HG02840 (cell line): ENCODE data around the gene DPYD.
"Not testable (repeated sequence)": the region's sequence is repeated elsewhere in the genome, so short reads cannot be mapped to it uniquely, and the experiment has no call there.

Experiments
- ATAC-seq: cut with Tn5 transposase; IDR thresholded peaks from one replicate; pipeline ENCODE4 v1.9.1; 2021; ENCODE audit warnings: mild to moderate bottlenecking, moderate library complexity, moderate number of reproducible peaks; ENCODE audit not compliant: unreplicated experiment, low FRiP score

The DPYD gene

DNA sequence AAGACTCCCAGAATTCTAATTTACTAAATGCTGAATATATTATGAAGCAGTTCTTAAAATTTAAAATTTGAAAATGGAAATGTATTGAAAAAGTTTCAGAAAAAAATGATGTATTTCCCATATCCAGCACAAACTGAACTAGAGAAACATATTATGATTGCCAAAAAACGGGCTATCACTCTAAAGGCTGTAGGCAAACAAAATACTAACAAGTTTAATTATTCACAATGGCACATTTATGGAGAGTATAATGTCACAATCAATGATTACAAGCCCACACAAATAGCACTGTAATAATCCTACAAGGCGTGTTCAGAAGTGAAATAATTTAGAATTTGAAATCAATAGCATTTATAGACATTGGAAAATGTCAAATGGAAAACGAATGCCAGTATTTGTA lies 667.9 kb downstream of the DPYD start:
- ATAC-seq, result no peak

DNA sequence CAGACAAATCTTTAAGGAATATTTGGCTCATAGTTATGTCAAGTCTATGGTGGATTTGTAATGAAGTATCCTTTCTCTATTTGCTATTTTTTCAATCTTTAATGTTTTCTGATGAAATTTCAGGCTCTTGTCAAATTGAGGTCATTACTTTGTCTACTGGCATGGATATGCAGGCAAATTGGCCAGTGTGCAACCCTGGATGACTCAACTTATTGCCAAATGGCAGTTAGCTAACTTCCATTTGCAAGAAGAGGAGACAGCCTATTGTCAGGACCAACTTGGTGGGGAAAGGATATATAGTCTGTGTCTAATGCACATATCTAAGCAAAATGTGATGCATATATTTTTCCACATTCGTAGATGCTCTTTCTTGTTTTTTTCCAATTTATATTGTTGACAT lies 668.8 kb downstream of the DPYD start:
- ATAC-seq, result no peak

DNA sequence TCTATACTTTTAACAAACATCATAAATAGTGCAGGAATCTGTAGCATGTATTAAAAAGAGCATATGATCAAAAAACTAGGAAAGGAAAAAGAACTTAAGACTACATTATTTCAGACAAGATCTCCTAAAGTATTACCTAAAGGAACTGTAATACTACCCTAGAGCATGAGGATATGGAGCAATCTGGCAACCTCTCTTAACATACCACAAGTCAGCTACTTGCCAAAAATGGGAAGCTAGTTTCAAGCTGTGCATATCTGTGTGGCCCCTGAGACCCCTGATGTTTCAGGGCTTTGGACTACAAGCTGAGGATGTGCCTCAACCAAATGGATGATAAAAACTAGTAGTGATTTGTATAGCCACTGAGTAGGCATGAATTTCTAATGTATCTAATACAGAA lies 673.6 kb downstream of the DPYD start:
- ATAC-seq, result no peak

DNA sequence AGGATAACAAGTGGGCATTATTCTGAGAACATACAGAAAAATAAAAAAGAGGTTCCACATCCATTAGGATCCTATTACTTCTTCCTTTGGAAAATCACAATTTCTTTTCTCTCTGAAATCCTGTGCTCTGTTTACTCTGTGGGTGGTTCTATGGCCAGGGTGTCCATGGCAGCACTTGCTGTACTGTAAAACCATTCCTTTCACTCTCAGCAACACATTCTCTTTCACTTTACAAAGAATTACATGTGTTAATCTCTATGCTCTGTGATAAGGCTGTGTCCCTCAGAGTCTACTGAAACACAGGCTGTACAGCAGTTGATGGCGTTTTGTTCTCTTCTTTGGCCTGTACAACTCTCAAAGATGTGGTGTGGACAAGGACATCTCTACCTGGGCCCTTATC lies 675.2 kb downstream of the DPYD start:
- ATAC-seq, result no peak

DNA sequence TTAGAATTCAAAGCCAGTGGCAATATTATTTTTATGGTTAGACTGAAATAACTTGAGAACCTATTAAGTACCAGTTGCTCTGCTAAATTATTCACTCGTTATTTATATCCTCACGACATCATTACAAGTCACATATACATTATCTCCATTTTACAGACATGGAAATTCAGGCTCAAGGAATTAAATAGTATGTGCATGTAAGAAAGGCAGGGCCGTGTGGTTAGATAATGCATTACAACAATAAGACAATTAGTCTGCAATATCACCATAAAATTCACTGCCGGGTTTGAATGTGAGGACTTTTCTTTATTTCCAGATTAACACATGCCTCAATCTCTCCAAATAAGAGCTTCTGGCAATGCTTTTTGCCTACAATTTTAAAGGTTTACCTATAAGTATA lies 675.8 kb downstream of the DPYD start:
- no peak for ATAC-seq

DNA sequence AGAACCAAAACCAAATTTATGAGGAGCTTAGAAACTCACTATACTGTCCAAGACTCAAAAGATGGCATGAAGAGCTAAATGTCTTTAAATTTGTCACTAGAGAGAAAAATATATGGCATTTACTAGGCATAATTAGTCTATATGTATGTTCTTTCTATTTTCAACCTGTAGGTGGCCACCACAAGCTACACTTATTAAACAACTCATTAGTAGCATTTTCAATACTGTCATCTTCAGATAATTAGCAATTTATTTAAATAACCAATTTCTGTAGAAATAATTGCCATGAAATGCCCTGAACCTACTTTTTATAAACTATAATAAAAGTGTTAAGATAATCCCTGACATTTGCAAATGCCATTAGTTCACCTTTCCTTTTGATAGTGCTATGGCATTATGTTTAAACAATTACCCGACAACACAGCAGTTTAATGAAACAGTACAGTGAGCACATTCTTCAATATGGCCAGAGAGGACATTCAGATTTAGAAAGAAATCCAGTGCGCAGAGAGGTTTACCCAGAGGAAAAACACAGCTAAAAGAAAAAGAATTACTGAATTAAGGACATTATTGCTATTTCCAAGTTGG lies 676.8 kb downstream of the DPYD start:
- no peak for ATAC-seq

DNA sequence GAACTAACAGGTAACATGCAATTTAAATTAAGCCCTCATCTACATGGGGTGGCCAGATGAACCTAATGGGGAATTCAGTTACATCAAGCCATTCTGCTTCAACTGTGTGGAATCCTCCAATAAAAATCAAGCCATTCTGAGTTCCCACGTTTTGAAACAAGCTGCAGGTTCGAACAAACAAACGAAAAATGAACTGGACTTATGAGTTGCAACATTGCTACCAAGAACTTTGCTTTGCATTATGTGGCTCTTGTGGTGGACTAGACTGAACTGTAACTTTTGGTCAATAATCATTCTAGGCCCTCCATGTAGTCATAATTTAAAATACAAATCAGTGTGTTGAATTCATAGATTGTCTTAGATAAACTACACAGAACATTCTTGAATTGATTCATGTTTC lies 682.0 kb downstream of the DPYD start:
- no peak for ATAC-seq

DNA sequence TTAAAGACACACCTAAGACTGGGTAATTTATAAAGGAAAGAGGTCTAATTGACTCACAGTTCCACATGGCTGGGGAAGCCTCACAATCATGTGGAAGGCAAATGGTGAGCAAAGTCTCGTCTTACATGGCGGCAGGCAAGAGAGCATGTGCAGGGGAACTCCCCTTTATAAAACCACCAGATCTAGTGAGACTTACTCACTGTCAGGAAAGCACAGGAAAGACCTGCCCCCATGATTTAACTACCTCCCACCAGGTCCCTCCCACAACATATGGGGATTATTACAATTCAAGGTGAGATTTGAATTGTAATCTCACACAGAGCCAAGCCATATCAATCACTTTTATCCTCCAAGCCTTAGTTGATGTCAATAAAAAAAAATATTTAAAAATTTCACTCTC lies 689.5 kb downstream of the DPYD start:
- ATAC-seq, result not testable (repeated sequence)

DNA sequence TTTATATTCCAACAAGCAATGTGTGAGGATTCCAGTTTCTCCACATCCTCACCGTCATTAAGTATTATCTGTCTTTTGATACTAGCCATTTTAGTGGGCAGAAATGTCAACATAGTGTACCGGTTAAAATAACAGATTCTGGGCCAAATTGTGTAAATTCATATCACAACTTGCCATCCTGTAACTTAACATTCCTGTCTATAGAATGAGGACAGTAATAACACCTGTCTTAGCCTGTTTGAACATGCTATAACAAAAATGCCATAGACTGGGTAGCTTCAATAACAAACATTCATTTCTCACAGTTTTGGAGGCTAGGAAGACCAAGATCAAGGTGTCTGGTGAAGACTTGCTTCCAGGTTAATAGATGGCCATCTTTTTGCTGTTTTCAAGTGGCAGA lies 708.2 kb downstream of the DPYD start:
- no peak for ATAC-seq

DNA sequence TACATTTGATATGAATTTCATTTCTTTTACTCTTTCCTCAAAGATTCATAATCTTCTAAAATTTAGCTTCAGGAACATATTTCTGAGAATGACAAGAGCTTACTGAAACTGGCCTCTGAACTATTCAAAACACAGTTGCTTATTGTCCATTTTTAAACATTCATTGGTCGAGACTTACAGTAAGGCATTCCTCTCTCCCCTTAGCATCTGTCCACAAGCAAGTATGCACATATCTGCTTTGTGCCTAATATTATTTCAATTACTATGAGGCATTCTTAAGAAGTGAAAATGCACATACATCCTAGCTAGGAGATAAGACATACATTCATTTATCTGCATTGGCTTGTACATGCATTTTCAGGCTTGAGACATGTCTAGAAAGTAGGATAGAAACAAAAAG lies 710.5 kb downstream of the DPYD start:
- no peak for ATAC-seq

DNA sequence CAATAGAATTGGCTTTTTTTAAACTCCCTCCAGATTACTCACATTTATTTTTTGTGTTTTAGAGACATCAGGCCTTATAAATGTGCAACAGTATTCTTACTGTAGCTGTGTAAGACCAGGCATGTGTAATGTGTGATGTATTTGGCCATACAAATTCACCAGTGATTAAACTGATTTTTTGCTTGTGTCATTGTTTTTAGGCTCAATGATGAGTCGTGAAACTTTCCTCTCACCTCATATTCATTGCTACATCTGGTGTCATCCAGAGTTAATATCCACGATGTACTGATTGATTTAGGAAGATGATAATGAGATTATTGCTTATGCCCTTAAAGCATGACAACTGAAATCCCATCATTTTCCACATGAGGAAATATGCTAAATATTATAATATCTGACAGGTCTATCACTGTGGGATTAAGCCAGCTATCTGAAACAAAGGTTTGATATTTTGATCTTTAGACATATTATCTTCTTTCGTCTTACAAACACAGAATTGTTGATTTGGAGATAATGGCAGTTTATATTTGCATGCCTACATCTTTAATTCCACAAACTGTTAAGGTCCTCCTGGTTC lies 711.4 kb downstream of the DPYD start:
- no peak for ATAC-seq

DNA sequence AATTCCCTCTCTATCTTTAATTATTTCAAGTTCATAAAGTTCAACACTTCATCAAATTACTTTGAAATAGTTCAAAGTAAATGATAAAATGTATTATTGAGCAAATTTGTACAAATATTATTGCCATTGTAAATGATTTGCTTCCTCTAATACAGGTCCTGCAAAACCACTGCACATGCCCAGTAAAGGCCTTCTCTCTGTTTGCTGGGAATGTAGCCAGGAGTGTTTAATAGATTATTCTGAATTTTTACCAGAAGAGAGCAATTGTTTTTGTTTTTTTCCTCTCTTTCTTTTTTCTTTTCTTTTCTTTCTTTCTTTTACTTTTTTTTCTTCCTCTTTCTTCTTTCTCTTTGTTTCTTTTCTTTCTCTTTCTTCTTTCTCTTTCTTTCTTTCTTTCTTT lies 713.0 kb downstream of the DPYD start:
- ATAC-seq, result no peak

DNA sequence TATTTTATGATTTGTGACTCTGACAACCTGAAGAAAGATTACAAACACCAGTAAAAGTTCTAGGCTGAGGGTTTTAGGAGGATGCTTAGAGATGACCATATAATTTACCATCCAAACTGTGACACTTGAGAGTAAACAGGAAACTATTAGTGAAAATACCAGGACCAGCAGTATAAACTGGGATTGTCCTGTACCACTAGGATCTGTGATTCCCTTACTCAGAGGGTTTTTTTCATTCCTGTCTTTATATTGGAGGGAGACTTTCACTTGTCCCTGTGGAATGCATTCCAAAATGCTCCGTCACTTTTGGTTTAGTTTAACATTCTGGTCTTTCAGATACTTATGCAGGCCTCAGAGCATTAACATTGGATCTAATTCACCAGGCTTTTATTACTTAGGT lies 716.4 kb downstream of the DPYD start:
- ATAC-seq, result no peak

DNA sequence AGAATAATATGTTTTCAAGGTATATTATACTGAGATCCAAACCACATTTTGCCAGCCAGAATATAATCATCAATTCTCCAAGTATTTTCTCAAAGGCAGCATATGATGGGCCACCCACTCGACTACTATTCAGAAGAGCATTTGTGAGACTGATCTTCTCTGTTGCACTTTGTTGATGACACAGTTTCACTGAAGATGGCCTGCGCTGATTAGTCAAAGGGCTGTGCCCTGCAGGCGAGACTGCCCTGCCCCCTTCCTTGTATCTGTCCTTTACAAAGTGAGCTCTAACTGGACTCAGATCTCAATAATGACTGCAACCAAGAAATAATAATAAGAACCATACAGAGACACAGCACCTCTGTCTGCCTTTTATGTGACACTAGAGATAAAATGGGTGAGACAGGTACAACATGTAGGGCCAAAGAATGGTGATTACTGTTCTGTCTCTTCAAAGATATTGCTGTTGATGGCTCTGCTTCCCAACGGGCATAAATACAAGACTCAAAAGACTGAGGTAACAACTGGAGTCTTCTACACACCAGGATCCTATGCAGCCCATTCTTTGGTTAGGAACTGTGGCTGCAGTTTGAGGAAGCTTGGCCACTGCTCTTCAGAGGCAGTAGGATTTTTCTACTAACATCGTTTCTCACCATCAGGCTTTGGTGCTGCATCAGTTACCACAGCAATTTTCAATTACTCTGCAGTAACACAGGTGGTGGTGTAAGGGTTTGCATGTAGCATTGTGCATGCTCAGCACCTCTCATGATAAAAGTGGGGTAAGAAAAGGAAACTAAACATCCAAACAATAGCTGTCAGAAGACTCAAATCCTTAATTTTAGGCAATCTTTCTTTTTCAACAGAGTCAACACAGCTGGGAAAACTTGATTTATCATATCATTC lies 718.1 kb downstream of the DPYD start:
- no peak for ATAC-seq

DNA sequence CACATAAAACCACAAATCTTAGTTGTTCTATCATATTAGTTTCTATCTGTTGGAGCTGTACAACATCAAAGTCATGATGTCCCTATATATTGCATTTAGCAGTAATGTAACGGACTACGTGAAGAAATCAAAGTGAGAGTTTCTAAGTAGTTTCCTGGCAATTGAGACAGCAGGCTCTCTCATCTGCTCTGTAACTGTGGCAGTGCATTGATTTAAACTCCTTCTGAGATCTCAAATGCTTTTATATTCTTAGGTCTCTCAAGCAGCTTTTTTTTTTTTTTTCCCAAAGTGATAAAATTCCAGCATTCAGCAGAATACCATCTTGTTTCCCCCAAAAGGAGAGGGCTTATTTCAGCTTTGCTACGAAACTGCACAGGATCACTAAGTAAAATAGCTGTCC lies 719.2 kb downstream of the DPYD start:
- no peak for ATAC-seq

DNA sequence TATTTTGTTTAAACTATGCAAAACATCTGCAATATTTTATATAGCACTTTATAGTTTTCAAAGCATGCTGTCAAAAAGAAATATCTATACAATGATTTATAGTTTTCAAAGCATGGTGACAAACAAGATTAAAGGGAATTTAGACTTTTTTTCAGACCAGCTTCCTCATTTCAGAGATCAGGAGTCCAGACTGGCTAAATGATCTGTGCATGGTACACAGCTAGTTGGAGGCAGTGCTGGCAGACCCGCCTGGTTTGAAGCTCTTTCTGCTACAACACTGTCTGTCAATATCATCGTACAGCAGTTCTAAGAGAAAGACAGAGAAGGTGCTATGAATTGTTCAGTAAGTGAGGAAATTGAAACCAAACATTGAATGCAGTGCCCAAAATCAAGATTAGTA lies 720.2 kb downstream of the DPYD start:
- ATAC-seq, result no peak

DNA sequence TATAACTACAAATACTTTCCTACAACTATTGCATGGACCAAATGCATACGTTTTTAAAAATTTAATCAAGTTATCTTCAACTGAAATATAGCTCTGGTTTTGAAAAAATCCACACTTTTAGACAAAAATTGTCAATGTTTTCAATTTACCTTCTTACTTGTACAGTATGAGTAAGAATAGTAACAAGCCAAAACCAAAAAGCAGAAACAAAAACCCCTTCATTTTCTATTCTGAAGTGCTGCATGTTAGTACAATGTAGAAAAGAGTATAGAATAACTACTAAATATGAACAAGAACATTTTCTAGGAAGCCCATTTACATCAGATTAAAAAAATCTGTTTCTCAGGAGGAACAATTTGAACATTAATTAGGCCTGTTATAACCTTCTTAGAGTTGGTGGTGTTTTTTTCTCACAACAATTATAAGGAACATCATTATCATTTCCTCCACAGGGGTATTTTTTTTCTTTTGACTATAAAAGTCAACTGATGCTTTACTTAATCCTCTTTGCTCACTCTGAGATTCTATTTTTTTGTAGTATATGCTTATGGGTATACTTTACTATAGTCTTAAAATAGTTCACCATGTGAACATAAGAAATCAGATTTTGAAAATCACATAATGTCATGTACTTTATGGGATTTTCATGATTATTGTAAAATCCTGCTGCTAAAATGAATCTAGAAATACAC lies 723.9 kb downstream of the DPYD start:
- no peak for ATAC-seq

DNA sequence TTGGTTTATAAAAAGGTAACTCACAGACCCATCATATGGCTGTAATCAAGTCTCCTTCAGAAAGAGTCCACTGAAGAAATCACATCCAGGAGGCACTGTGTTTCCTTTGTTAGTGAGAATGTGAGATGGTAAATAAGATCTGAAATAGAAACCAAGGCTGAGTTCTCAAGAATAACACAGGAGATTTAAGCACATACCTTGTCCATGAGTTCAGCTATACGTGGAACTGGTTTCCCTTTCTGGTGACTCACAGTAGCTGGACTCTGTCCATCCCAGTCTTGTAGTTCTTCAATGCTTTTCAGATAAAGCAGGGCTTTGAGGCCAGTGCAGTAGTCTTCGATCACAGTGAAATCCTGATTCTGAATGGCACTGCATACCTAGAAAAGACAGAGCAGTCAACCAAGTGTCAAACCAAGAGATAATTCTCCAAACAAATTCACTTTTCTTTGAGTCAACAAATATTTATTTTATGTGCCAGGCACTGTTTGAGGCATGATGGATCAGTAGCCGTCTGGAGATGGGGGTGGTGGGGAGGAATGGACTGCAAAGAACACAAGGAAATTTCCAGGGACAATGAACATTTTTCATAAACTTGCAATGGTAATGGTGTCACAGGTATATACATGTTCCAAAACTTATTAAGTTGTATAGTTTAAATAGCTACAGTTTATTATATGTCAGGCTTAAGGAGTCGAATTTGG lies 727.8 kb downstream of the DPYD start:
- ATAC-seq, result no peak

DNA sequence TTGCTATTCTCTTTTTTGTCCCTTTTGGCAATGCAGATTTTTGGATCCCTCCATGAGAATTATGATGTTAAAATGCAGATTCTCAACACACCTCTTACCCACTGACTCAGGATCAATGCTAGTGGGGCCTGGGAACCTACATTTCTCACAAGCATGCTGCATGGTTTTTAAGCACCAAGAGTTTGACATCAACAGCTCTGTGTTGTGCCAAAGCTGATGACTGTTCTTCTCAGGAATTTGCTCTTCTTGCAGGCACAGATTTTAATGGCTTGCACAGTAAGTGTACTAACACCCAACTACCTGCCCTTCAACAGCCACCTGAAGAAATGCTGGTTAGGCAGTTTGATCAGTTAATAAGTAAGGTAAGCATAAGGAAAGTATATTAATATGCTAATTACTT lies 730.5 kb downstream of the DPYD start:
- no peak for ATAC-seq

DNA sequence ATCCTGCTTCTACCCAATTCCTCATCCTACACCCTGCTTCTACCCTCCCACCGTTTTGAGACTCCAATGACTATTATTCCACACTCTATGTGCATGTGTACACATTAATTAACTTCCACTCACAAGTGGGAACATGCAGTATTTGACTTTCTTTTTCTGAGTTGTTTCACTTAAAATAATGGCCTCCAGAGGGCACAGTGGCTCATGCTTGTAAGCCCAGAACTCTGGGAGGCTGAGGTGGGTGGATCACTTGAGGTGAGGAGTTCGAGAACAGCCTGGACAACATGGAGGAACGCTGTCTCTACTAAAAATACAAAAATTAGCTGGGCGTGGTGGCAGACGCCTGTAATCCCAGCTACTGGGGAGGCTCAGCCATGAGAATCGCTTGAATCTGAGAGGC lies 734.5 kb downstream of the DPYD start:
- no peak for ATAC-seq
